IMR-90 (cell line): ENCODE data around the gene MFGE8. TPM values are rescaled to one million over a fixed set of nuclear protein-coding genes. Genes with fewer than 3 reads are reported as not detected.

Source experiments
- ATAC-seq: fragments of 200-7000 bp; cut with Tn5 transposase; 2 replicates; pipeline ENCODE4 v1.9.1; 2020; ENCODE audit warnings: low read depth, mild to moderate bottlenecking, moderate library complexity
- BruUV-seq: library from RNA; stranded (reverse); fragments of 400-500 nt; replicated peaks from 2 replicates; lab custom pipeline; 2021; lab: Mats Ljungman, UMichigan
- CTCF ChIA-PET: fragments of 300-600 bp; formaldehyde crosslinking; extraction: SDS; loops from one replicate; lab custom pipeline; 2021; ENCODE audit warnings: antibody characterized with exemption; lab: Yijun Ruan, JAX
- POLR2A ChIA-PET: fragments of 300-600 bp; sonication (Branson Sonifier 250); formaldehyde crosslinking; loops from one replicate; lab custom pipeline; 2022; ENCODE audit warnings: antibody characterized with exemption; ENCODE audit not compliant: unreplicated experiment; lab: Charles Lee
- DNase-seq: peaks from one replicate; pipeline ENCODE4 v3.0.0; 2013
- H2AFZ ChIP-seq: replicated peaks from 2 replicates; pipeline ENCODE3; 2013; ENCODE audit warnings: low read length, mild to moderate bottlenecking; ENCODE audit not compliant: poor library complexity
- H2AK5ac ChIP-seq: 2 replicates; pipeline ENCODE4 v1.6.1; 2013; ENCODE audit warnings: low read depth, low read length, inconsistent platforms
- H2AK9ac ChIP-seq: replicated peaks from 2 replicates; pipeline ENCODE3; 2013; ENCODE audit warnings: mild to moderate bottlenecking, low read depth, low read length, moderate library complexity; ENCODE audit not compliant: poor library complexity
- H2BK120ac ChIP-seq: 2 replicates; pipeline ENCODE4 v1.6.1; 2013; ENCODE audit warnings: low read depth, low read length, inconsistent platforms
- H2BK15ac ChIP-seq: 3 replicates; pipeline ENCODE4 v1.6.1; 2013; ENCODE audit warnings: low read depth, low read length, inconsistent platforms
- H2BK20ac ChIP-seq: 2 replicates; pipeline ENCODE4 v1.6.1; 2013; ENCODE audit warnings: low read depth, mild to moderate bottlenecking, inconsistent platforms, low read length, moderate library complexity
- H2BK5ac ChIP-seq: 2 replicates; pipeline ENCODE4 v1.6.1; 2013; ENCODE audit warnings: mild to moderate bottlenecking, low read depth, low read length, inconsistent platforms; ENCODE audit not compliant: poor library complexity, severe bottlenecking
- H3K14ac ChIP-seq: replicated peaks from 2 replicates; pipeline ENCODE4 v1.6.1; 2013; ENCODE audit warnings: low read depth, low read length, inconsistent platforms
- H3K18ac ChIP-seq: 2 replicates; pipeline ENCODE4 v1.6.1; 2013; ENCODE audit warnings: low read depth, low read length, control low read depth
- H3K23ac ChIP-seq: 2 replicates; pipeline ENCODE4 v1.6.1; 2013; ENCODE audit warnings: low read depth, low read length, inconsistent platforms
- H3K27ac ChIP-seq: 2 replicates; pipeline ENCODE4 v1.5.1; 2013; ENCODE audit warnings: mild to moderate bottlenecking, control low read depth, low read length; ENCODE audit not compliant: insufficient read depth
- H3K27me3 ChIP-seq: 2 replicates; pipeline ENCODE4 v1.6.1; 2013; ENCODE audit warnings: low read length; ENCODE audit not compliant: control insufficient read depth, insufficient read depth
- H3K36me3 ChIP-seq: 2 replicates; pipeline ENCODE4 v1.6.1; 2013; ENCODE audit warnings: low read length, mixed read lengths; ENCODE audit not compliant: control insufficient read depth, insufficient read depth
- H3K4ac ChIP-seq: 2 replicates; pipeline ENCODE4 v1.6.1; 2013; ENCODE audit warnings: low read depth, low read length, inconsistent platforms
- H3K4me1 ChIP-seq: 2 replicates; pipeline ENCODE4 v1.6.1; 2013; ENCODE audit warnings: low read length, mixed read lengths; ENCODE audit not compliant: control insufficient read depth, insufficient read depth
- H3K4me2 ChIP-seq: 2 replicates; pipeline ENCODE4 v1.6.1; 2013; ENCODE audit warnings: low read depth, mild to moderate bottlenecking, control low read depth, low read length, moderate library complexity
- H3K4me3 ChIP-seq: 2 replicates; pipeline ENCODE4 v1.5.1; 2013; ENCODE audit warnings: low read depth, mild to moderate bottlenecking, control low read depth, low read length, moderate library complexity; ENCODE audit not compliant: insufficient read depth
- H3K56ac ChIP-seq: 2 replicates; pipeline ENCODE4 v1.6.1; 2013; ENCODE audit warnings: low read length, inconsistent platforms; ENCODE audit not compliant: insufficient read depth; ENCODE audit errors: extremely low read depth
- H3K79me1 ChIP-seq, 2 experiments: 2 replicates each; pipeline ENCODE4 v1.6.1; 2013; ENCODE audit warnings: low read length in 2 of 2, inconsistent platforms in 1 of 2, low read depth in 1 of 2
- H3K9ac ChIP-seq: 2 replicates; pipeline ENCODE4 v1.6.1; 2013; ENCODE audit warnings: low read depth, low read length, control low read depth
- H3K9me1 ChIP-seq: 2 replicates; pipeline ENCODE4 v1.6.1; 2013; ENCODE audit warnings: low read length, inconsistent platforms; ENCODE audit not compliant: insufficient read depth
- H3K9me3 ChIP-seq: 2 replicates; pipeline ENCODE4 v1.6.1; 2013; ENCODE audit warnings: low read length; ENCODE audit not compliant: control insufficient read depth, insufficient read depth
- H4K20me1 ChIP-seq: 2 replicates; pipeline ENCODE4 v1.6.1; 2013; ENCODE audit warnings: low read length, inconsistent platforms; ENCODE audit not compliant: insufficient read depth
- H4K5ac ChIP-seq: 2 replicates; pipeline ENCODE4 v1.6.1; 2013; ENCODE audit warnings: mild to moderate bottlenecking, low read depth, low read length, control low read depth
- H4K8ac ChIP-seq, 2 experiments: 2 replicates each; pipeline ENCODE4 v1.6.1; 2013; ENCODE audit warnings: low read depth in 2 of 2, low read length in 2 of 2, control low read depth in 1 of 2, inconsistent platforms in 1 of 2
- H4K91ac ChIP-seq: 2 replicates; pipeline ENCODE4 v1.6.1; 2013; ENCODE audit warnings: low read depth, low read length, inconsistent platforms; ENCODE audit not compliant: insufficient read depth
- BHLHE40 ChIP-seq: fragments of 150-350 bp; IDR thresholded peaks from 2 replicates; pipeline ENCODE4 v1.6.1; 2016; ENCODE audit warnings: mild to moderate bottlenecking, low read depth, low read length
- CEBPB ChIP-seq: IDR thresholded peaks from 2 replicates; pipeline ENCODE4 v1.6.1; 2012; ENCODE audit warnings: low read depth, low read length, improper control_type of control experiment
- CHD1 ChIP-seq: IDR thresholded peaks from 2 replicates; pipeline ENCODE4 v1.6.1; 2012; ENCODE audit warnings: low read depth, low read length, improper control_type of control experiment
- FOS ChIP-seq: fragments of 150-350 bp; IDR thresholded peaks from 2 replicates; pipeline ENCODE4 v1.6.1; 2016; ENCODE audit warnings: low read depth, low read length
- MAFK ChIP-seq: IDR thresholded peaks from 2 replicates; pipeline ENCODE4 v1.6.1; 2012; ENCODE audit warnings: low read depth, low read length, improper control_type of control experiment
- MAZ ChIP-seq: IDR thresholded peaks from 2 replicates; pipeline ENCODE4 v1.6.1; 2012; ENCODE audit warnings: low read depth, mild to moderate bottlenecking, low read length, improper control_type of control experiment, moderate library complexity, borderline replicate concordance
- MXI1 ChIP-seq: IDR thresholded peaks from 2 replicates; pipeline ENCODE4 v1.6.1; 2012; ENCODE audit warnings: low read depth, mild to moderate bottlenecking, low read length, moderate library complexity, borderline replicate concordance
- NFE2L2 ChIP-seq: fragments of 150-350 bp; IDR thresholded peaks from 2 replicates; pipeline ENCODE4 v1.6.1; 2016; ENCODE audit warnings: low read depth, mild to moderate bottlenecking, low read length
- POLR2A ChIP-seq: IDR thresholded peaks from 2 replicates; pipeline ENCODE4 v1.6.1; 2012; ENCODE audit warnings: mild to moderate bottlenecking, low read depth, low read length
- RAD21 ChIP-seq: IDR thresholded peaks from 2 replicates; pipeline ENCODE4 v1.6.1; 2012; ENCODE audit warnings: low read length, improper control_type of control experiment
- RFX5 ChIP-seq: IDR thresholded peaks from 2 replicates; pipeline ENCODE4 v1.8.0; 2012; ENCODE audit warnings: low read depth, mild to moderate bottlenecking, low read length, moderate library complexity
- WGBS, 2 experiments: methylation state at CpG; one replicate each; pipeline versions ENCODE4 v1.1.5 to v1.1.7; 2013; ENCODE audit warnings: missing lambda C conversion rate in 2 of 2; ENCODE audit not compliant: insufficient read length in 1 of 2; ENCODE audit errors: extremely low coverage in 2 of 2; 5-methylcytosine and 5-hydroxymethylcytosine counted together
- dilution Hi-C: fragments of 300-500 bp; cut with HindIII; formaldehyde crosslinking; loops from one replicate; pipeline ENCODE4 v1.14.3; 2018; ENCODE audit warnings: low sequenced_read_pairs; ENCODE audit not compliant: unreplicated experiment
- in situ Hi-C: fragments of 300-500 bp; cut with MboI; formaldehyde crosslinking; loops from 3 replicates; pipeline ENCODE4 v1.14.3; 2019; ENCODE audit warnings: low sequenced_read_pairs, inconsistent platforms, mixed read lengths
- intact Hi-C: fragments of 100-400 bp; cut with micrococcal nuclease; formaldehyde crosslinking; loops from 2 replicates; pipeline ENCODE4 v1.10.0; 2022
- polyA plus RNA-seq, 3 experiments: library from polyadenylated mRNA; depleted of rRNA; stranded (reverse); fragments of >200 nt; gene quantifications; 2 replicates each; pipeline ENCODE4 v1.2.3, GENCODE V29; 2012; ENCODE audit warnings: low replicate concordance in 1 of 3
- total RNA-seq: library from RNA; depleted of rRNA; stranded (reverse); fragments of >200 nt; gene quantifications from 2 replicates; pipeline ENCODE4 v1.2.3, GENCODE V29; 2012
- TF ChIP-seq, protein P1 (sequence below): fragments of 150-350 bp; IDR thresholded peaks from 2 replicates; pipeline ENCODE4 v1.6.1; 2016; ENCODE audit warnings: low read depth, mild to moderate bottlenecking, low read length, moderate library complexity, borderline replicate concordance
- TF ChIP-seq, protein P2 (sequence below): fragments of 150-350 bp; IDR thresholded peaks from 2 replicates; pipeline ENCODE4 v1.6.1; 2017; ENCODE audit warnings: mild to moderate bottlenecking, antibody characterized with exemption, low read length, low read depth
- TF ChIP-seq, protein P3 (sequence below): conservative IDR thresholded peaks from 2 replicates; pipeline ENCODE4 v1.5.1; 2012; ENCODE audit warnings: mild to moderate bottlenecking, low read depth, low read length, improper control_type of control experiment

The MFGE8 gene
- total and polyA plus RNA-seq, 2 of the 4 experiments (the other 2 are of a cell fraction), result 232 to 1,912 TPM

DNA sequence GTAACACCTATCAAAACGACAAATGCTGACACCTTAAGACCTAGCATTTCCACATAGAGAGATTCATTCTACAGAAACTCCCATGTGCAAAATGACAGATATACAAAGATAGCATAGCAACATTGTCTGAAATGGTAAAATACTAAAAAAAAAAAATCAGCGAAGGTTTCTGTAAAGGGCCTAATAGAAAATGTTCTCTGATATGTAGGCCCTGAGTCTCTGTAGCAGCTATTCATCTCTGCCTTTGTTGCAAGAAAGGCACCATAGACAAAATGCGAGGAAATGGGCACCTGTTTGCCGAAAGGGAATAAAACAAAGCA lies 631 bp upstream of the MFGE8 start:
- Histone ChIP-seq H4K8ac (peak overlapping the region; percentile 15 to 80; a peak in 3 of 4 replicates), H3K27me3 (no peaks in the 10 kb centered on the region), H3K9ac (peak overlapping the region; percentile 61), H3K9me3 (no peaks in the 10 kb centered on the region), H4K91ac (no peak overlapping the region), H3K4ac (0 out of 2 replicates have a peak overlapping the region, but pooled peaks have one; percentile 27), H3K23ac (peak overlapping the region; percentile 79; the same call in 1 of the 2 replicates), H2BK20ac (peak overlapping the region; percentile 8; the same call in 1 of the 2 replicates), H3K27ac (peak overlapping the region; percentile 83), H2BK5ac (peak overlapping the region; percentile 68), H2BK120ac (peak overlapping the region; percentile 5; the same call in 1 of the 2 replicates), H2AK5ac (no peak overlapping the region), H3K79me1 (peaks cover 14 to 38% of the 10 kb centered on the region in 2 experiments; a peak in 3 of 4 replicates), H3K4me2 (peak overlapping the region; percentile 79), H3K14ac (peak overlapping the region; percentile 23; the same call in 1 of the 2 replicates), H3K4me3 (peak overlapping the region; percentile 97; the same call in 1 of the 2 replicates), H3K56ac (no peak overlapping the region), H3K9me1 (peaks cover 23% of the 10 kb centered on the region), H2AK9ac (no peak overlapping the region), H2AFZ (peak overlapping the region; percentile 93), H4K20me1 (peaks cover 35% of the 10 kb centered on the region), H4K5ac (peak overlapping the region; percentile 75; the same call in 1 of the 2 replicates), H3K36me3 (peaks cover 18% of the 10 kb centered on the region), H3K18ac (peak overlapping the region; percentile 44; the same call in 1 of the 2 replicates), H3K4me1 (peaks cover 24% of the 10 kb centered on the region), H2BK15ac (peak overlapping the region; percentile 39; the same call in 1 of the 3 replicates)
- ATAC-seq (no peak), DNase-seq (no peak)
- no TSS peak for BruUV-seq
- dilution Hi-C loops (loop anchor here (25.0 kb wide), 1 partner anchor 98 kb away; no protein-coding TSS in a partner anchor), in situ Hi-C loops (no loop called here), intact Hi-C loops (loop anchor here (1.0 kb wide), 1 partner anchor 88 kb away; no protein-coding TSS in a partner anchor)
- TF ChIP-seq, protein P1, sequence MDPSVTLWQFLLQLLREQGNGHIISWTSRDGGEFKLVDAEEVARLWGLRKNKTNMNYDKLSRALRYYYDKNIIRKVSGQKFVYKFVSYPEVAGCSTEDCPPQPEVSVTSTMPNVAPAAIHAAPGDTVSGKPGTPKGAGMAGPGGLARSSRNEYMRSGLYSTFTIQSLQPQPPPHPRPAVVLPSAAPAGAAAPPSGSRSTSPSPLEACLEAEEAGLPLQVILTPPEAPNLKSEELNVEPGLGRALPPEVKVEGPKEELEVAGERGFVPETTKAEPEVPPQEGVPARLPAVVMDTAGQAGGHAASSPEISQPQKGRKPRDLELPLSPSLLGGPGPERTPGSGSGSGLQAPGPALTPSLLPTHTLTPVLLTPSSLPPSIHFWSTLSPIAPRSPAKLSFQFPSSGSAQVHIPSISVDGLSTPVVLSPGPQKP, result no peak
- TF ChIP-seq CHD1, result no peak
- TF ChIP-seq CEBPB, result no peak
- no peak for TF ChIP-seq FOS
- no peak for TF ChIP-seq MAFK
- TF ChIP-seq MXI1, result no peak
- TF ChIP-seq, protein P2, sequence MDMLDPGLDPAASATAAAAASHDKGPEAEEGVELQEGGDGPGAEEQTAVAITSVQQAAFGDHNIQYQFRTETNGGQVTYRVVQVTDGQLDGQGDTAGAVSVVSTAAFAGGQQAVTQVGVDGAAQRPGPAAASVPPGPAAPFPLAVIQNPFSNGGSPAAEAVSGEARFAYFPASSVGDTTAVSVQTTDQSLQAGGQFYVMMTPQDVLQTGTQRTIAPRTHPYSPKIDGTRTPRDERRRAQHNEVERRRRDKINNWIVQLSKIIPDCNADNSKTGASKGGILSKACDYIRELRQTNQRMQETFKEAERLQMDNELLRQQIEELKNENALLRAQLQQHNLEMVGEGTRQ, result no peak
- no peak for TF ChIP-seq MAZ
- no peak for TF ChIP-seq BHLHE40
- no peak for TF ChIP-seq RFX5
- TF ChIP-seq, protein P3, sequence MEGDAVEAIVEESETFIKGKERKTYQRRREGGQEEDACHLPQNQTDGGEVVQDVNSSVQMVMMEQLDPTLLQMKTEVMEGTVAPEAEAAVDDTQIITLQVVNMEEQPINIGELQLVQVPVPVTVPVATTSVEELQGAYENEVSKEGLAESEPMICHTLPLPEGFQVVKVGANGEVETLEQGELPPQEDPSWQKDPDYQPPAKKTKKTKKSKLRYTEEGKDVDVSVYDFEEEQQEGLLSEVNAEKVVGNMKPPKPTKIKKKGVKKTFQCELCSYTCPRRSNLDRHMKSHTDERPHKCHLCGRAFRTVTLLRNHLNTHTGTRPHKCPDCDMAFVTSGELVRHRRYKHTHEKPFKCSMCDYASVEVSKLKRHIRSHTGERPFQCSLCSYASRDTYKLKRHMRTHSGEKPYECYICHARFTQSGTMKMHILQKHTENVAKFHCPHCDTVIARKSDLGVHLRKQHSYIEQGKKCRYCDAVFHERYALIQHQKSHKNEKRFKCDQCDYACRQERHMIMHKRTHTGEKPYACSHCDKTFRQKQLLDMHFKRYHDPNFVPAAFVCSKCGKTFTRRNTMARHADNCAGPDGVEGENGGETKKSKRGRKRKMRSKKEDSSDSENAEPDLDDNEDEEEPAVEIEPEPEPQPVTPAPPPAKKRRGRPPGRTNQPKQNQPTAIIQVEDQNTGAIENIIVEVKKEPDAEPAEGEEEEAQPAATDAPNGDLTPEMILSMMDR, result no peak
- TF ChIP-seq RAD21, result no peak
- TF ChIP-seq POLR2A, result no peak
- no peak for TF ChIP-seq NFE2L2
- WGBS, 2 experiments, result no CpG with 5 or more reads among the region's 4 CpGs
- ChIA-PET POLR2A (no interaction called here), CTCF (interaction anchor here (0.7 kb wide), 1 partner anchor 9 kb away, joined by 4 read pairs; no protein-coding TSS in a partner anchor)
